Measurements from ENCODE around the gene GDPD3. TPM values are rescaled to one million over a fixed set of nuclear protein-coding genes. Genes with fewer than 3 reads are reported as not detected.

Gene GDPD3
- total RNA-seq, 1 experiment from 2014 or later = 8.4 TPM

DNA sequence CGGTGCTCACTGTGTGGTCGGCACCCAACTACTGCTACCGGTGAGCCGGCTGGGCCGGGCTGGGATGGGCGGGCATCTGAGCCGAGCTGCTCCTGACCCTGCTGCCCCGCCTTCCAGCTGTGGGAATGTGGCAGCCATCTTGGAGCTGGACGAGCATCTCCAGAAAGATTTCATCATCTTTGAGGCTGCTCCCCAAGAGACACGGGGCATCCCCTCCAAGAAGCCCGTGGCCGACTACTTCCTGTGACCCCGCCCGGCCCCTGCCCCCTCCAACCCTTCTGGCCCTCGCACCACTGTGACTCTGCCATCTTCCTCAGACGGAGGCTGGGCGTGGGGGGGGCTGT lies 28.5 kb downstream of the GDPD3 start:
- intact Hi-C loops (cut with micrococcal nuclease; ENCODE audit: unreplicated experiment) = no loop called here
- Histone ChIP-seq H3K9me3 (no peaks in the 10 kb centered on the region), H3K36me3 (ENCODE audit: control insufficient read depth, insufficient read depth, low read length) (peaks cover 1% of the 10 kb centered on the region), H3K4me1 (no peaks in the 10 kb centered on the region), H3K4me3 (ENCODE audit: low read depth, low read length) (no peak overlapping the region), H3K27me3 (replicated peaks; ENCODE audit: control insufficient read depth, insufficient read depth, low read length) (no peaks in the 10 kb centered on the region)
- ChIA-PET CTCF (no interaction called here), POLR2A (no interaction called here)
- Mint-ChIP-seq H3K36me3 (ENCODE audit: insufficient read depth, unreplicated experiment) (peaks cover 62% of the 10 kb centered on the region), H3K4me1 (ENCODE audit: low read depth, unreplicated experiment) (no peaks in the 10 kb centered on the region), H3K9me3 (ENCODE audit: unreplicated experiment) (no peaks in the 10 kb centered on the region), H3K4me3 (ENCODE audit: unreplicated experiment) (no peak overlapping the region), H3K27me3 (ENCODE audit: insufficient read depth, unreplicated experiment) (no peaks in the 10 kb centered on the region), H3K27ac (ENCODE audit: unreplicated experiment) (no peak overlapping the region)
- TF ChIP-seq, protein P1, sequence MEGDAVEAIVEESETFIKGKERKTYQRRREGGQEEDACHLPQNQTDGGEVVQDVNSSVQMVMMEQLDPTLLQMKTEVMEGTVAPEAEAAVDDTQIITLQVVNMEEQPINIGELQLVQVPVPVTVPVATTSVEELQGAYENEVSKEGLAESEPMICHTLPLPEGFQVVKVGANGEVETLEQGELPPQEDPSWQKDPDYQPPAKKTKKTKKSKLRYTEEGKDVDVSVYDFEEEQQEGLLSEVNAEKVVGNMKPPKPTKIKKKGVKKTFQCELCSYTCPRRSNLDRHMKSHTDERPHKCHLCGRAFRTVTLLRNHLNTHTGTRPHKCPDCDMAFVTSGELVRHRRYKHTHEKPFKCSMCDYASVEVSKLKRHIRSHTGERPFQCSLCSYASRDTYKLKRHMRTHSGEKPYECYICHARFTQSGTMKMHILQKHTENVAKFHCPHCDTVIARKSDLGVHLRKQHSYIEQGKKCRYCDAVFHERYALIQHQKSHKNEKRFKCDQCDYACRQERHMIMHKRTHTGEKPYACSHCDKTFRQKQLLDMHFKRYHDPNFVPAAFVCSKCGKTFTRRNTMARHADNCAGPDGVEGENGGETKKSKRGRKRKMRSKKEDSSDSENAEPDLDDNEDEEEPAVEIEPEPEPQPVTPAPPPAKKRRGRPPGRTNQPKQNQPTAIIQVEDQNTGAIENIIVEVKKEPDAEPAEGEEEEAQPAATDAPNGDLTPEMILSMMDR (IDR thresholded peaks at IDR 0.05; ENCODE audit: insufficient read depth in 1 of 2, low read depth in 1 of 2, low read length in 1 of 2, severe bottlenecking in 1 of 2, unreplicated experiment in 1 of 2) = no peak
- TSS peak; percentile 22 for BruUV-seq (replicated peaks)
- no peak for DNase-seq

DNA sequence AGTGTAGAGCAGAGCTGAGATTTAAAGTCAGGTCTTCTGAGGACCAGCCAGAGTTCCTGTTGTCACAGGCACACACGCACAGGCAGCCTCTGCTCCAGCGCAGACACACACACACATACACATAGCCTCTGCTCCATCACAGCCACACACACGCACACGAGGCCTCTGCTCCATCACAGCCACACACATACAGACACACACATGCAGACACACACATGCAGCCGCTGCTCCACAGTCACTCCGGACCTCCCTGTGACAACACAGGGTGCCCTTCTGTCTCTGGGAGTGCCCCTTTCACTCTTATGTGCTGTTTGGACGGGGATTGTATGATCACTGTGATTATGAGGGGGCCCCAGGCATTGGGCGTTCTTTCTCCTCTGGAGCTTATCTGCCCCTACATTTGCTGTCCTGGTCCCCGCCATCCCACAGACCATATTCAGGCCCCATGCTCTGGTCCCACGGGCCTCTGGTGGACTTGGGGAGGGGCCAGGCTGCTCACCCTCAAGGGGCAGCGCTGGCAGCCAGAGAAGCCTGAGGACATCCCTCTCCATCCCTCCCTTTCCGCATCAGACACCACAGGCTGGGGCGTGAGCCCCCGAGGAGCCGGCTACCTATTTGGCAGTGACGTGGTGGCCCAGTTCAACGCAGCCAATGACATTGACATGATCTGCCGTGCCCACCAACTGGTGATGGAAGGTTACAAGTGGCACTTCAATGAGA lies 29.1 kb downstream of the GDPD3 start:
- DNase-seq = no peak
- Histone ChIP-seq H3K4me3 (ENCODE audit: low read depth, low read length) (no peak overlapping the region), H3K9me3 (no peaks in the 10 kb centered on the region), H3K36me3 (ENCODE audit: control insufficient read depth, insufficient read depth, low read length) (peaks cover 3% of the 10 kb centered on the region), H3K4me1 (no peaks in the 10 kb centered on the region), H3K27me3 (replicated peaks; ENCODE audit: control insufficient read depth, insufficient read depth, low read length) (no peaks in the 10 kb centered on the region)
- no peak overlapping the region for H3K4me3 Mint-ChIP-seq (ENCODE audit: unreplicated experiment)
- ChIA-PET CTCF (no interaction called here), POLR2A (no interaction called here)
- H3K4me1 Mint-ChIP-seq (ENCODE audit: low read depth, unreplicated experiment) = no peaks in the 10 kb centered on the region
- no peak overlapping the region for H3K27ac Mint-ChIP-seq (ENCODE audit: unreplicated experiment)
- no TSS peak for BruUV-seq (replicated peaks)
- no peaks in the 10 kb centered on the region for H3K9me3 Mint-ChIP-seq (ENCODE audit: unreplicated experiment)
- H3K36me3 Mint-ChIP-seq (ENCODE audit: insufficient read depth, unreplicated experiment) = peaks cover 68% of the 10 kb centered on the region
- intact Hi-C loops (cut with micrococcal nuclease; ENCODE audit: unreplicated experiment) = no loop called here
- TF ChIP-seq, protein P1 (IDR thresholded peaks at IDR 0.05; ENCODE audit: insufficient read depth in 1 of 2, low read depth in 1 of 2, low read length in 1 of 2, severe bottlenecking in 1 of 2, unreplicated experiment in 1 of 2) = no peak
- H3K27me3 Mint-ChIP-seq (ENCODE audit: insufficient read depth, unreplicated experiment) = no peaks in the 10 kb centered on the region

DNA sequence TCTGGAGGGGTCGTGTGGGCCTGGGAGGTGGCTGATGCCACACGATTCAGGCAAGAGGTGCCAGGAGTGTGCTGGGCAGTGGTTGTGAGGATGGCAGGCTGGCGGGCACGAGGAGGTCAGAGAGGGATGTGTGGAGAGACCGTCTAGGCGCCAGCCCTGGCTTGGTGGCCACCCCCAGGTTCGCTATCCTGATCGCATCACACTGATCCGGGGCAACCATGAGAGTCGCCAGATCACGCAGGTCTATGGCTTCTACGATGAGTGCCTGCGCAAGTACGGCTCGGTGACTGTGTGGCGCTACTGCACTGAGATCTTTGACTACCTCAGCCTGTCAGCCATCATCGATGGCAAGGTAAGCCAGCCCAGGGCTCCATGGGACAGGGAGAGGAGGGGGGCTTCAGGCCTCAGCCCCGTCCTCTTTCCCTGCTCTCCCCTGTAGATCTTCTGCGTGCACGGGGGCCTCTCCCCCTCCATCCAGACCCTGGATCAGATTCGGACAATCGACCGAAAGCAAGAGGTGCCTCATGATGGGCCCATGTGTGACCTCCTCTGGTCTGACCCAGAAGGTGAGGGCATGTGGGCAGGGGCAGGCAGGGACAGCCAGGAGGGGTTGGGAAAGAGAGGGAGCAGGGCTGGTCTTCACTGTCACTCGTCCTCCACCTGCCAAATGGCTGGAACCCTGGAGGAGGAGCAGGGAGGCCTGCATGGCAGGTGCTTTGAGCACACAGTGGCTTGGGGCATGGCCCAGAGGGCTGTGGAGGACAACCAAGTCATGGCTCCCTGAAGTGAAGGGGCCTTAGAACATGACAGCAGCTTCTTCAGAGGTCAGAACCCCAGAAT lies 29.9 kb downstream of the GDPD3 start:
- H3K9me3 Mint-ChIP-seq (ENCODE audit: unreplicated experiment) = no peaks in the 10 kb centered on the region
- H3K36me3 Mint-ChIP-seq (ENCODE audit: insufficient read depth, unreplicated experiment) = peaks cover 68% of the 10 kb centered on the region
- H3K27ac Mint-ChIP-seq (ENCODE audit: unreplicated experiment) = no peak overlapping the region
- no peaks in the 10 kb centered on the region for H3K27me3 Mint-ChIP-seq (ENCODE audit: insufficient read depth, unreplicated experiment)
- no peaks in the 10 kb centered on the region for H3K9me3 ChIP-seq
- intact Hi-C loops (cut with micrococcal nuclease; ENCODE audit: unreplicated experiment) = no loop called here
- H3K4me1 Mint-ChIP-seq (ENCODE audit: low read depth, unreplicated experiment) = no peaks in the 10 kb centered on the region
- ChIA-PET CTCF (no interaction called here), POLR2A (no interaction called here)
- no peak overlapping the region for H3K4me3 ChIP-seq (ENCODE audit: low read depth, low read length)
- TF ChIP-seq, protein P1 (IDR thresholded peaks at IDR 0.05; ENCODE audit: insufficient read depth in 1 of 2, low read depth in 1 of 2, low read length in 1 of 2, severe bottlenecking in 1 of 2, unreplicated experiment in 1 of 2) = no peak
- H3K4me1 ChIP-seq = no peaks in the 10 kb centered on the region
- no TSS peak for BruUV-seq (replicated peaks)
- no peak for DNase-seq
- peaks cover 5% of the 10 kb centered on the region for H3K36me3 ChIP-seq (ENCODE audit: control insufficient read depth, insufficient read depth, low read length)
- H3K27me3 ChIP-seq (replicated peaks; ENCODE audit: control insufficient read depth, insufficient read depth, low read length) = no peaks in the 10 kb centered on the region
- H3K4me3 Mint-ChIP-seq (ENCODE audit: unreplicated experiment) = no peak overlapping the region
